Prostate gland (tissue), 2 donors: ENCODE data around the gene LIG1.
"Not testable (repeated sequence)": the region's sequence is repeated elsewhere in the genome, so short reads cannot be mapped to it uniquely, and the experiment has no call there.

Experiments used
- CTCF ChIP-seq, 4 experiments: fragments of 200-600 bp in 2 of 4; fragments of 450-650 bp in 2 of 4; sonication (generic) in 2 of 4; IDR thresholded peaks; 1 replicate in 3 of 4; 2 replicates in 1 of 4; pipeline ENCODE4 v1.5.1; 2016 to 2019; ENCODE audit warnings: antibody characterized with exemption in 4 of 4, mild to moderate bottlenecking in 2 of 4, moderate library complexity in 2 of 4
- POLR2A ChIP-seq: fragments of 450-650 bp; IDR thresholded peaks from one replicate; pipeline ENCODE4 v1.6.1; 2016; ENCODE audit warnings: antibody characterized with exemption, mild to moderate bottlenecking
- POLR2AphosphoS5 ChIP-seq: sonication (generic); formaldehyde crosslinking; IDR thresholded peaks from one replicate; pipeline ENCODE4 v1.6.1; 2017; ENCODE audit warnings: antibody characterized with exemption

DNA sequence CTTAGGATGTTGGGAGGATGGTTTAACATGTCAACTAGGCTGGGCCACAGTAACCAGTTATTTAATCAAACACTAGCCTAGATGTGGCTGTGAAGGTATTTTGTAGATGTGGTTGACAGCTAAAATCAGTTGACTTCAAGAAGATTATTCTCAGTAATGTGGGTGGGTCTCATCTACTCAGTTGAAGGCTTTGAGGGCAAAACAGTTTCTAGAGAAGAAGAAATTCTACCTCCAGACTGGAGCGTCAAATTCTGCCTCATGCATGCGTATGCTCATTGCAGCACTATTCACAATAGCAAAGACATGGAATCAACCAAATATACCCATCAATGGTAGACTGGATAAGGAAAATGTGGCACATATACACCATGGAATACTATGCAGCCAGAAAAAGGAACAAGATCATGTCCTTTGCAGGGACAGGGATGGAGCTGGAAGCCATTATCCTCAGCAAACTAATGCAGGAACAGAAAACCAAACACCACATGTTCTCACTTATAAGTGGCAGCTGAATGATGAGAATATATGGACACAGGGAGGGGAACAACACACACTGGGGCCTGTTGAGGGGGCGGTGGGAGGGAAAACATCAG, 99.9 kb downstream of the LIG1 start:
- TF ChIP-seq CTCF (IDR thresholded peaks at IDR 0.05); POLR2AphosphoS5; POLR2A: not testable (repeated sequence)
